HG02981 (cell line): Measurements from ENCODE around the gene SLC35E3.

Experiments
- ATAC-seq: cut with Tn5 transposase; IDR thresholded peaks from one replicate; pipeline ENCODE4 v1.9.1; 2021; ENCODE audit warnings: mild to moderate bottlenecking, moderate library complexity; ENCODE audit not compliant: unreplicated experiment

The SLC35E3 gene

DNA sequence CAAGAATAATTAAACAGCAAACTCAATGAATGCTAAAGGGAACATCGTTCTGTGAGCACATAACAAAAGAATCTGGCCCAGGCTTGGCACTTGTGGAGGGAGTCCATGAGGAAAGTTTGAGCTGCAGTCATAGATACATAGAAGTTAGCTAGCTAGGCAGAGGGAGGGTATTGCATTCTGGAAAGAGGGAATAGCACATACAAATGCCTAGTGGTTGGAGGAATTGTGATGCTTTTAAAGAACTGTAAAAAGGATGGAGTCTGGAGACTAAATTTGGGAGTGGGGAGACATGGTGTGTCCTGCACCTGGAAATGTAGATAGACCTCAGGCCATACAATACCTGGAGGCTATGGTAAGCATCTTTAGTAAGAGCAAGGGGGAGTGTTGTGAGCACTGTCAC lies 24.0 kb downstream of the SLC35E3 start:
- no peak for ATAC-seq

DNA sequence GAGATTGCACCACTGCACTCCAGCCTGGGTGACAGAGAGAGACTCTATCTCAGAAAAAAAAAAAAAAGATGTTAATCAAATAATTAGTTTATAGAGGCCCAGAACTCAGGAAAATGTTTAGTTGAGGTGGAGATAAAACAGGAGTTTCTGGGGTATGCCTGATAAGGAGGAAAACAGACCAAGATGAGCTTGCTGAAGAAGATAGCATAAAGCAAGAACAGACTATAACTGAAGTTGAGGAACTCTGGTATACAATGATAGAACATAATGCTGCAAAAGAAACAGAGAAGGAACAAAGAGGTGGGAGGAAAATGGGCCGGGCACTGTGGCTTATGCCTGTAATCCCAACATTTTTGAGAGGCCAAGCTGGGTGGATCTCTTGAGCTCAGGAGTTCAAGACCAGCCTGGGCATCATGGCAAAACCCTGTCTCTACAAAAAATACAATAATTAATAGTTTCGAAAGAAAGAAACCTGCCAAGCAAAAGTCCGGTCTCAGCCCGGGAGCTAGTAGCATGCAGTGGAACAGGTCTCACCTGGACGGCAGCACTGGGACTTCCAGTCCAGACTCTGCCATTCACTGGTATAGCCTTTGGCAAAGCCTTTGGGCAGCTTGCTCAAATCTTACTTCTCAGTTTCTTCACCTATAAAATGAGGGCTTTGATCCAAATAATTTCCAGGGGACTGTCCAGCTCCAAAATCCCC lies 25.4 kb downstream of the SLC35E3 start:
- ATAC-seq, result no peak

DNA sequence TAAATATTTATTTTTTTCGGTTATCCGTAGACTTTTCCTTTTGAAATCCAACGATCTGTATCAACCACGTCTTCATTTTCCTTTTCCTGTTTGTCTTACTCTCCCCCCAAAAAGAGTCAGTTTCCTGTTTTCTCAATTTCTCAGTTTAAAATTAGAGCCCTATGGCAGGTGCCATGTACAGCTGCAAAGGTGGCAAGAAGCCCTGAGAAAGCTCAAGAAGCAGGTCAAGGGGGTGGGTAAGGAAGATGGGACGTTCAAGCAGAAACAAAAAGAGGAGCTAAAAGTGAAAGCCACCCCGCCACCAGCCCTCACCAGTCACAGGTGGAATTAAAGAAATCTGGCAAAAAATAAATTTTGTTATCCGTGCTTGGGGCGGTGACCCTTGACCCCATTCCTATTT lies 26.7 kb downstream of the SLC35E3 start:
- ATAC-seq, result no peak

DNA sequence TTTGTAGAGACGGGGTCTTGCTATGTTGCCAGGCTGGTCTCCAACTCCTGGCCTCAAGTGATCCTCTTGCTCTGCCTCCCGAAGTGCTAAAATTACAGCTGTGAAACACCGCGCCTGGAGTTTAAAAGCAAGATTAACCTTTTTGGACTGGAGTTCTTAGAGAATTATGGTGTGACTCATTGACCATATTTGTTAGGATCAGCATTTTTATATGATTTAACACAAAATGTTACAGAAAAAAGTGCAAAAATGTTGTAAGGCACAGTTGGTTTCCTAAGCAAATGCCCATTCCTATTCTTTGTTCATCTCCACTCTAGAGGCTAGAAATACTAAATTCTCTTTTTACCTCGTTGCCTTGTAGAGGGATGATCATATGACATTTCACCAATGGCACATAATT lies 27.6 kb downstream of the SLC35E3 start:
- no peak for ATAC-seq

DNA sequence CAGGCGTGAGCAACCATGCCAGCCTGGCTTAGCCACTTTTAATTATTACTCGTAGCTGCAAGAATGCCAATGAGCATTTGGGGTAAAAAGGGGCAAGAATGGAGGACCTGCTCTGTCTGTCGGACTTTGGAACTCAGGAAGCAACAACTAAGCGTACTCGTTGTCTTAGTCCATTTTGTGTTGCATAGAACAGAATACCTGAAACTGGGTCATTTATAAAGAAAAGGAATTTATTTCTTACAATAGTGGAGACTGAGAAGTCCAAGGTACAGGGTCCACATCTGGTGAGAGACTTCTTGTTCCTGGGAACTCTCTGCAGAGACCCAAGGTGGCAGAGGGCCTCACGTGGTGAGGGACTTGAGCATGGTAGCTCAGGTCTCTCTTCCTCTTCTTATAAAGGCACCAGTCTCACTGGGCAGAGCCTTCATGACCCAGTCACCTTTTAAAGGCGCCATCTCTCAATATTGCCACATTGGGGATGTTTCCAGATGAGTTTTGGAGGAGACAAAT lies 29.2 kb downstream of the SLC35E3 start:
- ATAC-seq, result no peak

DNA sequence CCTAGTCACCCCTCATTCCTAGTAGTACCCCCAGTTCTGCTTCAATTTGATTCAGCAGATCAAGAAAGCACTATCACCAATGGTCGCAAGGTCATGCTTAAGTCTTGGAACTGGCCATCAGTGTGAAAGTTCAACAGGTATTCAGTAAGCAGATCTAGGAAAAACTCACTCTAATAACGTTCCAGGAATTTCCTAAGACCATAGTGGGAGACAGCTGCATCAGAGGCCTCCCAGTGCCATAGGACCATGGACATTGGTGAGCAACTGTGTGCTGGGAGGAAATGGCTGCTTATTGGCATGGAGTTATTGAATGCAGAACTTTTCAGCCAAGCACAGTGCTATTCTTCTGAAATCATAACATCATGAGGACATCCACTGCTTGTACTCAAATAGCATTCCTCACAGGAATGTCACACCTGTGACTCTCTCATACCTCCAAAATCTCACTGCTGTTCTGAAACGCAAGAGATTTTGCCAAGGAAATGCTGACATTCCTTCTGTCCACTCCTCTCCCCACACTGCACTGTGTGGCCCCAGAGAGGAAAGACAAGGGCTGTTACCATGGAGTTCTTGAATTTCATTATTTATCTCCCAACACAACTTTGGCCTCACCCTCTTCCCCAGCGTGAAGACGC lies 31.1 kb downstream of the SLC35E3 start:
- no peak for ATAC-seq

DNA sequence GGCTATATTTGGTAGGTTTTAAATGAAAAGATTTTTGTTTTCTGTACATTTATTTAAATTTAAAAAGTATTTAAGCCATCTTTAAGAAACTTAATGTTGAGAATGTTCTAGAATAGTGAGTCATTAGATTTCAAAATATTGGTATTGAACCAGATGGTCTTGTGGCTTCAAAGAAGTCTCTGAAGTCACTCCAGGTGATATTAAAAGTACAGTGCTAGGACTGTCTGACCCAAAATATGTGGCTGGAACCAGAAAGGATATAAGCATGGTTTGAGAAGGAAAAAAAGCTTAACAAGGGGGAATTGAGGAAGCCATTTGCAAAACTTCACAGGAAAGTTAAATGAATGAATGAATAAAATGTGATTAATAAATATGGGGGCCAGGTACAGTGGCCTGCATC lies 33.3 kb downstream of the SLC35E3 start:
- no peak for ATAC-seq

DNA sequence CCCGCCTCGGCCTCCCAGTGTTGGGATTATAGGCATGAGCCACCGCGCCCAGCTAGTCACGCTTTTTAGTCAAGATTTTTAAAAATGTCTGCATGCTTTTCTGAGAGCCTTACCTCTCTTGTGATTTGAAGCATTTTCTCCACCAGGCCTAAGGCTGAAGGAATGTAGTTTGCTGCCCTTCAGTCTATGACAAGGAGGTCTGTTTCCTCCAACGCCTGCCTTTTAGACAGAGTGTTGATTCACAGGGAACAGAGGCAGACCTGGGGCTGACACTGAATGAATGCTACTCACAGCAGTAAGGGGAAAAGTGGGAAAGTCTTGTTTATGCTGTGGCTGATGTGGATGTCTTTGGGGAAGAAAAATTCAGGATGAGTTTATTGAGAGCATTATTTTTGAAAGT lies 34.8 kb downstream of the SLC35E3 start:
- no peak for ATAC-seq

DNA sequence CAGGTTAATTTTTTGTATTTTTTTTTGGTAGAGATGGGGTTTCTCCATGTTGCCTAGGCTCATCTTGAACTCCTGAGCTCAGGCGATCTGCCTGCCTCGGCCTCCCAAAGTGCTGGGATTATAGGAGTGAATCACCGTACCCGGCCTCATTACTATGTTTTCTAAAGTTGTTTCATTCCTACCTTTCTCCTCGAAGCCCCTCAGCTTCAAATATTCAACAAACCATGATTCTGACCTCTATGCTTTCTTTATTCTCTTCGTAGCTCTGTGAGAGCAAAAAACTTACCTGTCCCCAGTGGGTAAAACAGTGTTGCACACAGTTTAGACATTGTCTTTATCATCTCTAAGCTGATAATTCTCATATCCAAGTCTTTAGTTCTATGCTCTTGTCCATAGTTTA lies 35.8 kb downstream of the SLC35E3 start:
- no peak for ATAC-seq

DNA sequence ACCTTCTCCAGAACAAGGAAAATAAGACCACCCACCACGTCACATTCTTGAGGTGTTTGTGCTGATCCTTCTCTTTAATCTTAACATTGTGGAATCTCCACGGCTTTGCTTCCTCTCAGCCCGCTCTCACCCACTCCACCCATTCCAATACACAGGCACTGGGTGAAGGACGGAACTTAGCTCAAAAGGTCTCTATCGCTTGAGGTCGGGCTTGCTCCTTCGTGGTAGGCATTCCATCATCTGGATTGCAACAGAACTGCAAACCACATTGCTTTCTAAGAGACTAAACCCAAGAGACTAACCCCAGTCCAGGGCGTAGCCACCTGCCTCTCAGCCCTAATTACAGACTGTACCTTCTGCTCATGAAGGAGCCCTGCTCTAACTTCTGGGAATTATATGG lies 38.0 kb downstream of the SLC35E3 start:
- ATAC-seq, result no peak

DNA sequence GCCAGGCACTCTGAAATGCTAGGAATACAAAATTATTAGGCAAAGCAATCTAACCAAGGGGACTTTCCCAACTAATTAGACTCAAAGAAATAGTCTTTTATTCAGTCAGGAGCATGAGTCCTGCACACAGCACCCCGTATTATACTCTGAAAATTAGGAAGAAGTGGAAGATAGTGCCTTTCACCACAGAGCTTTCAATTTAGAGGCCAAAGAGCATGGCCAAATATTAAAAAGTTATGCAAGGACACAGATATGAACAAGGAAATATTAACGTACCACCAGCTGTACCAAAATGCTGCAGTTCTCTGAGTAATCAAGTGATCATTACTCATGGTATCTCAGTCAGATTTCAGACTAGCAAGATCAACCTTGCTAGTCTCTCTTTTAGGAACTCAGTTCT lies 39.4 kb downstream of the SLC35E3 start:
- ATAC-seq, result no peak

DNA sequence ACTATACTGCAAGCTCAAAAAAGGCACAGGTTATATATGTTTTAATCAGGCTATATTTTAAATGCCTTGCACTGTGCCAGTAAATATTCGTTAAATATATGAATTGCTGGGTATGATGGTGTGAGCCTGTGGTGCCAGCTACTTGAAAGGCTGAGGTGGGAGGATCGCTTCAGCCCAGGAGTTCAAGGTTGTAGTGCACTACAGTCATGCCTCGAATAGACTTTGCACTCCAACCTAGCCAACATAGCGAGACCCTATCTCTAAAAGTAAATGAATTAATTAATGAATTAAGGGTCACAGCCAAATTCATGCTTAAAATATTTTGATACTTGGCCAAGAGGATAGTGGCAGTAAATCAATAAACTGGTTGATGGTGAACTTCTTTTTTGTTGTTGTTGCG lies 39.8 kb downstream of the SLC35E3 start:
- no peak for ATAC-seq

DNA sequence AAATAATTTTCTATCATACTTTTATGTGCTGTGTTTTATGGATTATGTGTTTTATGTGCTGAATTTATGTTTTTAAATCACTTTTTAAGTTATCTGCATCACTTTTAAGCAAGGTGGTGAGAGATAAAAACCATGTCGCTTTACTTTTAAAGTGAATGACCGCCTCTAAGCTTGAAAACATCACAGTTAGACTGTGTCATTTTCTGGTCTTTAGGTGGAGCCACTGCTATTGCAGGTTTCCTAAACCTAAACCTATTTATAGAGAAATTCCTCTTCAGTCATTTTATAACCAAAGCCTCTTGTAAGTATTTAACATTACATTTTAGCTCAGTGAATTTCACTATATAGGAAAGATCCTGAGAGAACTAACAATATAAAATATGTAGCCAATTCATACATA lies 41.0 kb downstream of the SLC35E3 start:
- no peak for ATAC-seq

DNA sequence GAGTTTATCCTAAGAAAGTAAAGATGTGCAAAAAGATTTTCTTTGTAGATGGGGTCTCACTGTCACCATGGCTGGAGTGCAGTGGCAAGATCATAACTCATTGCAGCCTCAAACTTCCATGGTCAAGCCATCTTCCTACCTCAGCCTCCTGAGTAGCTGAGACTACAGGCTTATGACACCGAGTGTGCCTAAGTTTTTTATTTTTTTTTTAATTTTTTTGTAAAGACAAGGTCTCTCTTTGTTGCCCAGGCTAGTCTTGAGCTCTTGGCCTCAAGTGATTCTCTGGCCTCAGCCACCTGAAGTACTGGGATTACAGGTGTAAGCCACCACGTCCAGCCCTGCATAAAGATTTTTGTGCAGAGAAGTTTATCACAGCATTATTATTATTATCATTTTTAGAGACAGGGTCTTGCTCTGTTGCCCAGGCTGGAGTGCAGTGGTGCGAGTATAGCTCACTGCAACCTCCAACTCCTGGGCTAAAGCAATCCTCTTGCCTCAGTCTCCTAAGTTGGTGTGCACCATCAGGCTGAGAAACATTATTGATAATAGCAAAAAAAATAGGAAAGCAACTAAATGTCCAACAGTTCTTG lies 42.7 kb downstream of the SLC35E3 start:
- ATAC-seq, result no peak

DNA sequence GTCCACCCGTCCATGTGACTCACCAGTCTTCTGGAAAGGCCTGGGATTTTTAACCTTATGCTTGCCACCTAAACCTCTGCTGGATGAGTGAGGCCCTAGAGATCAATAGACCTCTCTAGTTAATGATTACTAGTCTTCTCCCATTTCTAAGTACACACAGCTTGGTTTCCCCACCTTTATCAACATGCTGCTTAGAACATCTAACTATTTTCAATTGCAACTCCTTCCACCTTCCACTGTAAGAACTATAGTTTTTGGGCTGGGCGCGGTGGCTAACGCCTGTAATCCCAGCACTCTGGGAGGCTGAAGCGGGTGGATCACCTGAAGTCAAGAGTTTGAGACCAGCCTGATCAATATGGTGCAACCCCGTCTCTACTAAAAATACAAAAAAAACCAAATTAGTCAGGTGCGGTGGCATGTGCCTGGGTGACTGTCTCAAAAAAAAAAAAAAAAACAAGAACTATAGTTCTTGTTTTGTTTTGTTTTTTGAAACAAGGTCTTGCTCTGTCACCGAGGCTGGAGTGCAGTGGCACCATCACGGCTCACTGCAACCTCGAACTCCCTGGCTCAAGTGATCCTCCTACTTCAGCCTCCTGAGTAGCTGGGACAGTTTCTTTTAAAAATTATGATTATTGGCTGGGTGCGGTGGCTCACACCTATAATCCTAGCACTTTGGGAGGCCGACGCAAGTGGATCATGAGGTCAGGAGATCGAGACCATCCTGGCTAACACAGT lies 43.3 kb downstream of the SLC35E3 start:
- ATAC-seq, result no peak

DNA sequence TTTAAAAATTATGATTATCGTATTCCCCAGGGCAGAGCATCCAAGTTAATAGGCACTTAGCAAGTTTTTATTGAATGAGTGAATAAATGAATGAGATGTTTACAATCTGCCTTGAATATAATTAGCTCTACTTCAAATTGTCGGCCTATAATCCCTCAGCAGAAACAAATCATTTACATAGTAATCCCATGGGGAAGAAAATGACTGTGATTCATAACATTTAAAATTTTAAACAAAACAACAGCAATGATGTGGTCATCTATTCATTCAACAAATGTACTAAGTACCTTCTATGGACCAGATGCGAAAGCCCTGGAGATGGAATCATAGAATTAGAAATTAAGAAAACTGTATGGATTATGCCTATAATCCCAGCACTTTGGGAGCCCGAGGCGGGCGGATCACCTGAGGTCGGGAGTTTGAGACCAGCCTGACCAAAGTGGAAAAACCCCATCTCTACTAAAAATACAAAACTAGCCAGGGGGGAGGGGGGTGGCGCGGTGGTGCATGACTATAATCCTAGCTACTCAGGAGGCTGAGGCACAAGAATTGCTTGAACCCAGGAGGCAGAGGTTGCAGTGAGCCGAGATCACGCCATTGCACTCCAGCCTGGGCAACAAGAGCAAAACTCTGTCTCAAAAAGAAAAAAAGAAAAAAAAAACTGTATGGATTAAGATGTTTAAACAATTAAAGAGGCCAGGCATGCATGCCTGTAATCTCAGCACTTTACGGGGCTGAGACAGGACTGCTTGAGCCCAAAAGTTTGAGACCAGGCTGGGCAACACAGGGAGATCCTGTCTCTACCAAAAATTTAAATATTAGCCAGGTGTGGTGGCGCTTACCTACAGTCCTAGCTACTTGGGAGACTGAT lies 44.3 kb downstream of the SLC35E3 start:
- no peak for ATAC-seq

DNA sequence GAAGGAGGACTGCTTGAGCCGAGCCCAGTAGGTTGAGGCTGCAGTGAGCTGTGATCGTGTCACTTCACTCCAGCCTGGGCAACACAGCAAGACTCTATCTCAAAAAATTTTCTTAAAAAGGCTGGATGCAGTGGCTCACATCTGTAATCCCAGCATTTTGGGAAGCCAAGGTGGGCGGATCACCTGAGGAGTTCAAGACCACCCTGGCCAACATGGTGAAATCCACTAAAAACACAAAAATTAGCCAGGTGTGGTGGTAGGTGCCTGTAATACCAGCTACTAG lies 44.9 kb downstream of the SLC35E3 start:
- ATAC-seq, result no peak

DNA sequence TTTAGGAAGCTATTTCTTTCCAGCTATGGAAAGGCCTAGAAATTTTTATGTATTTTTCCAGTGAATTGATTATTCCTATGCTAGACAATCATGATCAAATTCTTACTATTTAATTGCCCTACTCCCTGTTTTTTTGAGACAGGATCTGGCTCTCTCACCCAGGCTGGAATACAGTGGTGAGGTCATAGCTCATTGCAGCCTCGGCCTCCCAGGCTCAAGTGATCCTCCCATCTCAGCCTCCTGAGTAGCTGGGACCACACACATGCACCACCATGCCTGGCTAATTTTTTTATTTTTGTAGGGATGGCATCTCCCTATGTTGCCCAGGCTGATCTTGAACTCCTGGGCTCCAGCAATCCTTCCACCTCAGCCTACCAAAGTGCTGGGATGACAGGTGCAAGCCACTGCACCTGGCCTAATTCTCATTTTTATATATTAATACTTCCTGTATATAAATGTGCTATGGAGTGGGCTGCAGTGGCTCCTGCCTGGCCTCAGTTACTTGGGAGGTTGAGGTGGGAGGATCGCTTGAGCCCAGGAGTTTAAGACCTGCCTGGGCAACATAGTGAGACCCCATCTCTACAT lies 46.0 kb downstream of the SLC35E3 start:
- ATAC-seq, result no peak

DNA sequence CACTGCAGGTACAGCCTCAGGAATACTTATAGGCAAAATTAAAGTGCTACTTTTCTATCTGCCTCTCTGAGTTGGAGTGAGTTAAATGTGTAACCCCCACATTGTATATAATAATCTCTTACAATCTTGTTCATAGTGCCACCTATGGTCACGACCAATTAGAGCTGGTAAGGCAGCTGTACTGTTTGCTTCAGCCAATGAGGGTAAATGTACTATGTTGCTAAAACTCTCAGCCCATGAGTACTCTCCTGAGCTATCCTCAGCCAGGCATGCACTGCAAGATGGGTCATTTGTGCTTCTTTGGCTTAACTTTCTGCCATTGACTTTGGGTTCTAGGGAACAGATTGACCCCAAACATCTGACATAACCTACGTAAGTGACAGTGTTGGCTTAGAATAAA lies 47.0 kb downstream of the SLC35E3 start:
- ATAC-seq, result peak; percentile 94

DNA sequence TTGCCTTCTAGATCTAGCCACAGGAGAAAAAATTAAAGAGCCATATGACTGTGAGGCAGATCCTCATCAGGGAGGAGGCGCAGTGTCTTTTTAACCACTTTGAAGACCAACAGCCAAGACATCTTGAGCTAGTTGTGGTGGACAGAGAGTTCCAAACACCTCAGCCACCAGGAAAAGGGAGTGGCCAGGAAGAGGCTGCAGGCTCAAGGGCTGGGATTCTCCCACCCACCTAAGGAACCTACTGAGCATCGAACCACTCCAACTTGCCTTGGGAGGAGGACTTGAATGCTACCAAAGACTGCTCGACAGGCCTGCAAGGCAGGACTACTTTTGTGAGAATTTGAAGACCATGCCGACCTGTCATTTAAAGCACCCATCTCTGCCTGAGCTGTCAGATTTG lies 47.5 kb downstream of the SLC35E3 start:
- ATAC-seq, result no peak
